Measurements from ENCODE around the gene TTC27.

GRCh38 chr2:32611771-32612170 is 16.1 kb upstream of the TTC27 start:
- TF ChIP-seq, protein P1, sequence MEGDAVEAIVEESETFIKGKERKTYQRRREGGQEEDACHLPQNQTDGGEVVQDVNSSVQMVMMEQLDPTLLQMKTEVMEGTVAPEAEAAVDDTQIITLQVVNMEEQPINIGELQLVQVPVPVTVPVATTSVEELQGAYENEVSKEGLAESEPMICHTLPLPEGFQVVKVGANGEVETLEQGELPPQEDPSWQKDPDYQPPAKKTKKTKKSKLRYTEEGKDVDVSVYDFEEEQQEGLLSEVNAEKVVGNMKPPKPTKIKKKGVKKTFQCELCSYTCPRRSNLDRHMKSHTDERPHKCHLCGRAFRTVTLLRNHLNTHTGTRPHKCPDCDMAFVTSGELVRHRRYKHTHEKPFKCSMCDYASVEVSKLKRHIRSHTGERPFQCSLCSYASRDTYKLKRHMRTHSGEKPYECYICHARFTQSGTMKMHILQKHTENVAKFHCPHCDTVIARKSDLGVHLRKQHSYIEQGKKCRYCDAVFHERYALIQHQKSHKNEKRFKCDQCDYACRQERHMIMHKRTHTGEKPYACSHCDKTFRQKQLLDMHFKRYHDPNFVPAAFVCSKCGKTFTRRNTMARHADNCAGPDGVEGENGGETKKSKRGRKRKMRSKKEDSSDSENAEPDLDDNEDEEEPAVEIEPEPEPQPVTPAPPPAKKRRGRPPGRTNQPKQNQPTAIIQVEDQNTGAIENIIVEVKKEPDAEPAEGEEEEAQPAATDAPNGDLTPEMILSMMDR (conservative IDR thresholded peaks at IDR 0.05), result no peak
- TF ChIP-seq ZFX (IDR thresholded peaks at IDR 0.05), result no peak
